KOPT-K1 (cell line): ENCODE measurements around the gene DGCR2.
A peak's percentile ranks its signal among the peaks of the same experiment; 100 is the strongest.

Source experiments
- H3K27ac ChIP-seq: fragments of 200-600 bp; sonication (generic); 2 replicates; pipeline ENCODE4 v1.5.1; 2016; ENCODE audit warnings: antibody characterized with exemption, mild to moderate bottlenecking, low read depth, low read length; ENCODE audit not compliant: poor library complexity, severe bottlenecking
- H3K36me3 ChIP-seq: fragments of 200-600 bp; sonication (generic); 2 replicates; pipeline ENCODE4 v1.5.1; 2017; ENCODE audit warnings: antibody characterized with exemption, mild to moderate bottlenecking, low read length, moderate library complexity; ENCODE audit not compliant: insufficient read depth
- H3K9me3 ChIP-seq: fragments of 200-600 bp; sonication (generic); 2 replicates; pipeline ENCODE4 v1.5.1; 2017; ENCODE audit warnings: antibody characterized with exemption, low read length, mild to moderate bottlenecking; ENCODE audit not compliant: insufficient read depth, poor library complexity, severe bottlenecking

Gene DGCR2

DNA sequence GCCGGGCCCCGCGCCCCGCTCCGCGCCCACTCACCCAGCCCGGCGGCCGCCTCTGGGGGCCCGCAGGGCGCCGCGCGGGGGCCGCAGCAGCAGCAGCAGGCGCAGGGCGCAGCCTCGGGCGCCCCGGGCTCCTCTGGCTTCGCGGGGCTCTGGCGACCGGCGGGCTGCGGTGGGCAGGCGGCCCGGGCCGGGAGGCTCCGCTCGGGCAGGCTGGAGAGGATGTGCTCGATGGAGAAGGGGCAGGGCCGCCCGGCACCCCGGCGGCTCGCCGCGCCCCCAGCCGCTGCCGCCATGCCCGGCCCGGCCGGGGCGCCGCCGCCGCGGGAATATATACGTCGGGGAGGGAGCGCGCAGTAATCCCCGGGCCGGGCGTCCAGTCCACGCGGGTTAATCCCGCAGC is 27.8 kb upstream of the DGCR2 start, which contains the start of gene GSC2:
Gene GSC2 (minus strand): TSS at position 302 of the 400 bp plus-strand sequence. CDS start 9 bp downstream, at position 293.
- no peaks in the 10 kb centered on the region for H3K9me3 ChIP-seq
- no peak within 1 kb of the TSS for H3K27ac ChIP-seq
- H3K36me3 ChIP-seq: no peaks in the 10 kb centered on the region

GRCh38 chr22:19149047-19149883 is 27.1 kb upstream of the DGCR2 start:
- no peaks in the 10 kb centered on the region for H3K9me3 ChIP-seq
- no peaks in the 10 kb centered on the region for H3K36me3 ChIP-seq
- no peak overlapping the region for H3K27ac ChIP-seq

DNA sequence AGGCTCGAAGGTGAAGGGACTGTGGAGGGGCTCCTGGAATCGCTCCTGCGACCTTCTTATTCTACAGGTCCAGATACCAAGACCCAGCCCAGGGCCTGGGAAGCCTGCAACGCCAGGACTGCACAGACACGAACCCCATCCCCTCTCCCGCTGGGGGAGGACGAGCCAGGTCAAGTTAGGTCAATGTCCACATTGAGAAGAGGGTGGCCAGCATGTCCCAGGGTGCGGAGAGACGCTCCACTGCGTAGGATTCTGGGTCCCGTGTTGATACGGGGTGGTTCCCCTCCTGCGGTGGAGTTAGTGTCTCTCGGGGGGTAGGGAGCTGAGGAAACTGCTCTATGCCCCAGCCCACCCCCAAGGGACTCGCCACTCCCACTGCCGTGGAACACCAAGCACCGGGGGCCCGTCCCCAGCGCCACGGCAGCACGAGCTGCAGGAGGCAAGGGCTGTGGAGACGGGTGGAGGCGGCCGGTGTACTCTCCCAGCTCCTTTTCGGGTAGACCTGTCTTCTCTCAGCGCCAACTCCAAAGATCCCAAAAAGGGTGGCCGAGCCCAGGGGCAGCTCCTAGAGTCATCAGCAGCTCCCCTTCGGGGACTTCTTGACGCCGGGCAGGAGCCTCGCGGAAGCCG is 26.3 kb upstream of the DGCR2 start:
- Histone ChIP-seq H3K9me3 (no peaks in the 10 kb centered on the region), H3K27ac (no peak overlapping the region), H3K36me3 (no peaks in the 10 kb centered on the region)

DNA sequence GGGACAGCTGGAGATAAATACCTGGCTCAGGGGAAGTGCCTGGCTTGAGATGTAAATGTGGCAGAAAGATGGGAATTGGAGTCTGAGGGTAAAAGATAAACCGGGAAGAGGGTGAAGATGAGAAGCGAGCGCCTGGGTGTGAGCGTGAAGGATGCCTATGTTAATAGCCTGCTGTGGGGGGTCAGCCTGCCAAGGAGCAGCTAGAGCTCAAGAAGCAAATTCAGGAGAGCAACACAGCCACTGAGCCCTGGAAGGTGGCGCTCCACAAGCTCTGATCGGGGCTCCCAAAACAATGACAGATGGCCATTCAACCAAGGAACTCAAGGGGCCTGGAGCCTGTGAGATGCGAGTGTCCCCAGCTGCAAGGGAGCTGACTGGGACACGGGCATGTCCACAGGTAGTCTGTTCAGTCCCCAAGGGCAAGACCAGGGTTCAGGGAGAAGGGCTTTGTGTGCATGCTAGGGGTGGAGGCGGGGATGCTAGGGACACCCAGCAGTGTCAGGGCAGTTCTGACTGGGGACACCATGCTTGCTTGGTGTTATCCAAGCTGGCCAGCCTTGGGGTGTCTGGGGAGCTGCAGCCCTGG is 25.1 kb upstream of the DGCR2 start:
- Histone ChIP-seq H3K9me3 (no peaks in the 10 kb centered on the region), H3K36me3 (peaks cover 5% of the 10 kb centered on the region), H3K27ac (no peak overlapping the region)

GRCh38 chr22:19146215-19146968 is 24.2 kb upstream of the DGCR2 start:
- Histone ChIP-seq H3K27ac (no peak overlapping the region), H3K36me3 (peaks cover 13% of the 10 kb centered on the region), H3K9me3 (no peaks in the 10 kb centered on the region)

GRCh38 chr22:19143967-19144400 is 21.8 kb upstream of the DGCR2 start:
- Histone ChIP-seq H3K27ac (peak overlapping the region; percentile 71), H3K36me3 (peaks cover 37% of the 10 kb centered on the region)

GRCh38 chr22:19143212-19143611 is 21.0 kb upstream of the DGCR2 start:
- H3K9me3 ChIP-seq: no peaks in the 10 kb centered on the region
- no peak overlapping the region for H3K27ac ChIP-seq
- H3K36me3 ChIP-seq: peaks cover 45% of the 10 kb centered on the region

More at GRCh38 chr22:19143967-19144400, 21.8 kb upstream of the DGCR2 start:
- H3K9me3 ChIP-seq: no peaks in the 10 kb centered on the region

- H3K36me3 ChIP-seq: peaks cover 53% of the 10 kb centered on the region
- no peaks in the 10 kb centered on the region for H3K9me3 ChIP-seq
- H3K27ac ChIP-seq: no peak overlapping the region
These were observed 20.2 kb upstream of the DGCR2 start for GRCh38 chr22:19142394-19142793.

DNA sequence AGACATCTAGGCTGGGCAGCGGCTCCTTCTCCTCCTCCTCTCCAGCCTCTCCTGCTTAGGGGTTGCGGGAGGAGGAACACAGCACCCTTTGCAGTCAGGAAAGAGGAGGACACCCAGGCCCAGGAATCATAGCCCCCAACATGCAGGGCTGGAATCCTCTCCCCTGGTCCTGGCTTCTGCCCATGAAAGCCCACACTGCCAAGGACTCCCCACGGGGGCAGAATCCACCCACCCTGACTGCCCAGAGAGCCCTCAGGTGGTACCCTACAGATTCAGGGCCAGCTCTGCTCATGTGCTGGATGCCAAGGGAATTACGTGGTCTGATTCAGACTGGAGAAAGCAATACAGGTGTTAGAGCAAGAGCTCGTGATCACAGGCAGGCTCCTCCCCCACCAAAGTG is 17.8 kb upstream of the DGCR2 start:
- no peak overlapping the region for H3K27ac ChIP-seq
- no peaks in the 10 kb centered on the region for H3K9me3 ChIP-seq
- H3K36me3 ChIP-seq: peaks cover 75% of the 10 kb centered on the region

- H3K9me3 ChIP-seq: no peaks in the 10 kb centered on the region
- H3K27ac ChIP-seq: no peak overlapping the region
- peaks cover 85% of the 10 kb centered on the region for H3K36me3 ChIP-seq
These were observed 16.8 kb upstream of the DGCR2 start for GRCh38 chr22:19139001-19139356.

DNA sequence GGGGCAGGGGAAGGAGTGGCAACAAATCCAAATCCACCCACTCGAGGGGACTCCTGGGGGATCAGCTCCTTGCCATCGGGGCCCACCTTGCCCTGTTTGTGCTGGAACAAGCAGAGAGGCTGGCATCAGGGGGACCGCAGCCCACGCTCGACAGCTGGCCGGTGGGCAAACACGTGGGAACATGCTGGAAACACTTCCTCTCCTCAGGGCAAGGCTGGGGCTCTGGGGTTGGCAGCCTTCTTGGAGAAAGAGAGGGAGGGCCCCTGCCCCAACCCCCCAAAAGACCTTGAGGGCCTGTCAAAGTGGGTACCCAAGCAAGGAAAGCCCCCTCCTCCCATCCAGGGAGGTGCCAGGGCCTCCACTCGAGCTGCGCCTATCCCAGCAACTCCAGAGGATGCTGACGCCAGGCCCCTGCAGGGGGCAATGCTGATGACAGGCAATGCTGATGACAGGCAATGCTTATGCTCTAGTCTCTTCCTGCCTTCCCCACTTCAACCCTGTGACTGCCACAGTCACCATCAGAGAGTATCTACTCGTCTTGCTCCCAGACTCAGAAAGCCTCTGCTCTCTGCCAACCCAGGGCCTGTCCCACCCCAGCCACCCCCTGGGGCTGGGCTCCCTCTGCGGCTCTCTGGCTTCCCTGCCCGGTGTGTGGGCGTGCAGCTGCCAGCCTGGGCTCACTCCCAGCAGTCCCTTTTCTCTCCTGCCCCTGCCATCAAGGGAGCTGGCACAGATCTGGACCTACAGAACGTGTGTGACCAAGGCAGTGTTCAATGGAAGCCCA is 16.2 kb upstream of the DGCR2 start:
- H3K9me3 ChIP-seq: no peaks in the 10 kb centered on the region
- H3K27ac ChIP-seq: no peak overlapping the region
- peaks cover 91% of the 10 kb centered on the region for H3K36me3 ChIP-seq

GRCh38 chr22:19137384-19138216 is 15.4 kb upstream of the DGCR2 start:
- Histone ChIP-seq H3K36me3 (peaks cover 97% of the 10 kb centered on the region), H3K9me3 (no peaks in the 10 kb centered on the region), H3K27ac (no peak overlapping the region)

GRCh38 chr22:19136915-19137314 is 14.7 kb upstream of the DGCR2 start:
- Histone ChIP-seq H3K27ac (no peak overlapping the region), H3K36me3 (peaks cover 96% of the 10 kb centered on the region), H3K9me3 (no peaks in the 10 kb centered on the region)

- peaks cover 87% of the 10 kb centered on the region for H3K36me3 ChIP-seq
- H3K9me3 ChIP-seq: no peaks in the 10 kb centered on the region
- no peak overlapping the region for H3K27ac ChIP-seq
These were observed 12.7 kb upstream of the DGCR2 start for GRCh38 chr22:19134874-19135273.
